Skeletal muscle satellite cell (primary cell): ENCODE data around the gene IGFBP3.

Source experiments
- H3K27me3 ChIP-seq: 2 replicates; pipeline ENCODE4 v1.7.0; 2013; ENCODE audit warnings: low read length; ENCODE audit not compliant: control insufficient read depth, insufficient read depth
- H3K36me3 ChIP-seq: 2 replicates; pipeline ENCODE4 v1.7.0; 2013; ENCODE audit warnings: mild to moderate bottlenecking, control low read depth, low read length; ENCODE audit not compliant: insufficient read depth
- H3K4me1 ChIP-seq: 2 replicates; pipeline ENCODE4 v1.7.0; 2013; ENCODE audit warnings: low read length; ENCODE audit not compliant: control insufficient read depth, insufficient read depth
- H3K4me2 ChIP-seq: 2 replicates; pipeline ENCODE4 v1.7.0; 2013; ENCODE audit warnings: mild to moderate bottlenecking, low read length
- H3K4me3 ChIP-seq: 2 replicates; pipeline ENCODE4 v1.7.0; 2013; ENCODE audit warnings: low read length
- H3K9ac ChIP-seq: 2 replicates; pipeline ENCODE4 v1.7.0; 2013; ENCODE audit warnings: mild to moderate bottlenecking, low read depth, low read length, moderate library complexity
- H3K9me3 ChIP-seq: replicated peaks from 2 replicates; pipeline ENCODE4 v1.7.0; 2013; ENCODE audit warnings: mild to moderate bottlenecking, control low read depth, low read length

IGFBP3 gene

DNA sequence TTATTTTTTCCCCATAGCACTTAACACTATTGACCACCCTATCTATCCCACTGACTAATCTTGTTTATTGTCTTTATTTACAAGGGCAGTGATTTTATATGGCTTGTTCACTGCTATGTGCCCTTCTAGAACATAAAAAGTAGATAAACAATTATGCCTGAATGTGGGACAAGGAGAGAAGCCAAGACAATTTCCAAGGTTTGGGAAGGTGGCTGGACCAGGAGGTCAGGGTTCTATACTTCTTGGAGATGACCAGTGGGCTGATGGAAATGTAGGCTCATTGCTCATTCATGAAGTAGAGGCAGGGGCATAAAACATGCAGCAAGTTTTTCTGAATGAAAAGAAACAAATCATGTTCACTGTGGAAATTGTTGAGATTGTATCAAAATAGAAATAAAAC is 11.5 kb downstream of the IGFBP3 start:
- Histone ChIP-seq H3K4me1 (no peaks in the 10 kb centered on the region), H3K9ac (no peak overlapping the region), H3K9me3 (no peaks in the 10 kb centered on the region), H3K4me2 (no peak overlapping the region), H3K36me3 (peaks cover 17% of the 10 kb centered on the region), H3K27me3 (no peaks in the 10 kb centered on the region), H3K4me3 (no peak overlapping the region)

DNA sequence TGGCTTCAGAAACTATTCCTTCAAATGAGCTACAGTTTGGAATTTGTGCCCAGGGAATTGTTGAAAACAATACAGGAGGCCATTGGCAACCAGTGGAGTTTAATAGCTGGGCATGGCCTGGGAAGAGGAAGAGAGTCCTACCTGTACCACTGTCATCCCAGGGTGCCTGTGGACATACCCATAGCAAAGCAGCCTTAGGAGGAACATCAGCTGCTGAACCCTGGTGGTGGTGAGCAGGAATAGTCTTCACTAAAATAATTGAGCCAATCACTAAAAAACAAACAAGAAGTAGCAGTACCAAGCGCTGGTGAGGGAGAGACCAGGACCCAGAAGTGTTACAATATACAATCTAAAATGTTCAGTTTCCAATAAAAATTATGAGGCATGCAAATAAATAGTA is 18.3 kb downstream of the IGFBP3 start:
- Histone ChIP-seq H3K4me3 (no peak overlapping the region), H3K27me3 (no peaks in the 10 kb centered on the region), H3K9me3 (no peaks in the 10 kb centered on the region), H3K4me2 (no peak overlapping the region), H3K36me3 (no peaks in the 10 kb centered on the region), H3K9ac (no peak overlapping the region), H3K4me1 (no peaks in the 10 kb centered on the region)

DNA sequence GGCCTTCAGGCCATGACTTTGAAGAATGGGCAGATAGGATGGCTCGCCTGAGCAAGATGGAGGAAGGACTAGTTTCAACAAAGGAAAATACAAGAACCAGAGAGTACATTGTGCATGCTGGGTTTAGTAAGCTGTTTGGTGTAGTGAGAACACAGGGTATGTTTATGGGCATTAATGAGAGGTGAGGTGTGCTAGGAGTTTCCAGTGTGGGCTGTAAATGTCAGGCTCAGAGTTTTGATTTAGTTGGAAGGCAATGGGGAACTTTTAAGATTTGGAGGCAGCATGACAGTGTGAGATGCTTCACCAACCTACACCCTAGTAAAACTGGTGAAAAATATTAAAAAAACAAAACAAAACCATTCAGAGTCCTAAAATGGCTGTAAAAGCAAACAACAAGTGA is 19.5 kb downstream of the IGFBP3 start:
- Histone ChIP-seq H3K4me1 (no peaks in the 10 kb centered on the region), H3K4me2 (no peak overlapping the region), H3K9me3 (no peaks in the 10 kb centered on the region), H3K27me3 (no peaks in the 10 kb centered on the region), H3K36me3 (no peaks in the 10 kb centered on the region), H3K9ac (no peak overlapping the region), H3K4me3 (no peak overlapping the region)

DNA sequence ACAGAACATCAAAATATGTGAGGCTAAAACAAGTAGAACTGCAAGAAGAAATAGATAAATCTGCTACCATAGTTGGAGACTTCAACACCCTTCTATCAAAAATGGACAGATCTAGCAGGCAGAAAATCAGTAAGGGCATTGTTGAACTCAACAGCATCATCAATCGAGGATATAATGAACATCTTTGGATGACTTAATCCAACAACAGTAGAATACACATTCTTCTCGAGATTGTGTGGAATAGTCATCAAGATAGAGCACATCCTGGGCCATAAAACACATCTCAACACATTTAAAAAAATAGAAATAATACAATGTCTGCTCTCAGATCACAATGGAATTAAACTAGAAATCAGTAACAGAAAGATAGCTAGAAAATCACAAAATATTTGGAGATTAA is 22.9 kb downstream of the IGFBP3 start:
- no peaks in the 10 kb centered on the region for H3K27me3 ChIP-seq
- no peak overlapping the region for H3K4me2 ChIP-seq
- no peaks in the 10 kb centered on the region for H3K4me1 ChIP-seq
- no peaks in the 10 kb centered on the region for H3K36me3 ChIP-seq
- no peaks in the 10 kb centered on the region for H3K9me3 ChIP-seq
- no peak overlapping the region for H3K4me3 ChIP-seq
- no peak overlapping the region for H3K9ac ChIP-seq

DNA sequence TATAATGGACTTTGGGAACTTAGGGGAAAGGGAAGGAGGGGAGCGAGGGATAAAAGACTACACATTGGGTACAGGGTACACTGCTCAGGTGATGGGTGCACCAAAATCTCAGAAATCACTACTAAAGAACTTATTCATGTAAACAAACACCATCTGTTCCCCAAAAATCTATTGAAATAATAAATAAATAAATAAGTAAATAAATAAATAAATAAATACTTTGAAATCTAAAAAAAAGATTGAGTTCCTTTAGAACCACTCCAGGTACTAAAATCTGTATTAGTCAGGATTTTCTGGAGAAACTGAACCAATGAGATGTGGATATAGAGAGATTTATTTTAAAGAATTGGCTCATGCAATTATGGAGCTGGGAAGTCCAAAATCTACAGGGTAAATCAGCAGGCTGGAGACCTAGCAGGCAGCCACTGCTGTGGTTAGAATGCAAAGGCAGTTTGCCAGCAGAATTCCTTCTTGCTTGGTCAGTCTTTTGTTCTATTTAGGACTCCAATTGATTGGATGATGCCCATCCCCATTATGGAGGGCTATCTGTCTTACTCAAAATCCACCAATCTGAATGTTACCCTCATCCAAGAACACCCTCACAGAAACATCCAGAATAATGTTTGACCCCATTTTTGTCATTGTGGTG is 23.9 kb downstream of the IGFBP3 start:
- H3K36me3 ChIP-seq, result no peaks in the 10 kb centered on the region
- no peaks in the 10 kb centered on the region for H3K9me3 ChIP-seq
- no peak overlapping the region for H3K4me3 ChIP-seq
- no peak overlapping the region for H3K9ac ChIP-seq
- no peaks in the 10 kb centered on the region for H3K4me1 ChIP-seq
- H3K27me3 ChIP-seq, result no peaks in the 10 kb centered on the region
- H3K4me2 ChIP-seq, result no peak overlapping the region

DNA sequence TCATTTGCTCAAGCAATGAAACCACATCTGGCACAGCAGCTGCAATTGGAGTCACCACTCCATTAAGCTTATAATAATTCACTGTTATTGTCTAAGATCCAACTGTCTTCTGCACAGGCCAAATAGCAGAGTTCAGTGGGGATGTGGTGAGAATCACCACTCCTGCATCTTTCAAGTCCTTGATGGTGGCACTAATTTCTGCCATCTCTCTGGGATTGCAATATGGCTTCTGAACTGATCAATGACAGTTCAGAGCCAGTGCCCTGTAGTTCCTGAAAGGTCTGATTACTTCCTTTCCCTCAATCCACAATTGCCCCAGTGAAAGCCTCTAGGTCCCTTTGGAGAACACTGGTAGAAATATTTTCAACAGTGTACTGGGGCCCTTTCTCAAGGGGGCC is 26.4 kb downstream of the IGFBP3 start:
- Histone ChIP-seq H3K4me3 (no peak overlapping the region), H3K4me2 (no peak overlapping the region), H3K36me3 (no peaks in the 10 kb centered on the region), H3K9ac (no peak overlapping the region), H3K4me1 (peaks cover under 1% of the 10 kb centered on the region), H3K9me3 (no peaks in the 10 kb centered on the region), H3K27me3 (no peaks in the 10 kb centered on the region)

DNA sequence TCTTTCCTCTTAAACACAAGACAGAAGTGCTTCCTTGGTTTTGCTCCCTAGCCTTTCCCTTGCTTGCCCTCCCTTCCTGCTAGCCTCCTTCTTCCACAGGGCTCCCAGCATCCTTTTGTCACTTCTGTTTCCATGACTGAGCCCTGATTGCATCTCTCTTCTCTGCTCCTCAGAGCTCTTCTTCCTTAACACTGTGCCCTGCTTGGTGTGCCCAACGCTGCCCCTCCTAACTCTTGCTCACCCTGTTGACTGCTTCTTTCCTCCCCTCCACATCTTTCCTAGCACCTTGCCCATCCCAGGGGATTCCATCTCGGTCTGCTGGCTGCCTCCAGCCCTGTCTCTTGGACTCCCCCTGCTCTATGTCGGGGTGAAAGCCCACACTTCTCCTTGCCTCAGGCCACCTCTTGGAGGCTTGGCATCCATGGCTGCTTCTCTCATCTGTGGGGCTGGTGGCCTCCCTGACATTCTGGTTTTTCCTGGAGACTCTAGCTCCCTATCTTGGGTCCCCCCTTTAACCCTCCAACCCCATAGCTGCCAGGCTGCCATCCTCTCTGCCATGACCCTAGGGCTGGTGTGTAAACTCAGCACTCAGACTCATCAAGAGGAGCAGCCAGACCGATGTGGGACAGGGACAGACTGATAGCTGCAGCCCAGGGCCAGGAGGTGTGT is 26.9 kb downstream of the IGFBP3 start:
- Histone ChIP-seq H3K36me3 (no peaks in the 10 kb centered on the region), H3K27me3 (no peaks in the 10 kb centered on the region), H3K9ac (no peak overlapping the region), H3K4me2 (no peak overlapping the region), H3K4me3 (no peak overlapping the region), H3K9me3 (no peaks in the 10 kb centered on the region), H3K4me1 (peaks cover 6% of the 10 kb centered on the region)

DNA sequence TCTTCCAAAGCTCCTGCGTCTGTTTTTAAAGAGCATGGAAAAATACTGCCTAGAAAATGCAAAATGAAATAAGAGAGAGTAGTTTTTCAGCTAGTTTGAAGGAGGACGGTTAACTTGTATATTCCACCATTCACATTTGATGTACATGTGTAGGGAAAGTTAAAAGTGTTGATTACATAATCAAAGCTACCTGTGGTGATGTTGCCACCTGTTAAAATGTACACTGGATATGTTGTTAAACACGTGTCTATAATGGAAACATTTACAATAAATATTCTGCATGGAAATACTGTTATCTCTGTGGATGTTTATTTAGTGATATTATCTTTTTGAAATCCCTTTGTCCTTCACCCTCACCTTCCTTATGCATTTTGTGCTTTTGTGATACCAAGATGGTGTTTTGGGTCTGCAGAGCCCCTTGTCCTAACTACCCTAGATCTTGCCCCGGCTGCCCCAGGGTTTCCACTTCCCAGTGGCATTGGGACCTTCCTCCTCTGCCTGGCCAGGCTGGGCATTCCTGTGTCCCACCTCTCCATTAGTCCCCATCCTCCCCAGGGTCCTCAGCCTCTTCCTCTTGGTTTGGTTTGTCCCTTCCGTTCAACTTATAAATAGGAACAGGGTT is 27.6 kb downstream of the IGFBP3 start:
- Histone ChIP-seq H3K27me3 (no peaks in the 10 kb centered on the region), H3K9me3 (no peaks in the 10 kb centered on the region), H3K4me3 (no peak overlapping the region)

DNA sequence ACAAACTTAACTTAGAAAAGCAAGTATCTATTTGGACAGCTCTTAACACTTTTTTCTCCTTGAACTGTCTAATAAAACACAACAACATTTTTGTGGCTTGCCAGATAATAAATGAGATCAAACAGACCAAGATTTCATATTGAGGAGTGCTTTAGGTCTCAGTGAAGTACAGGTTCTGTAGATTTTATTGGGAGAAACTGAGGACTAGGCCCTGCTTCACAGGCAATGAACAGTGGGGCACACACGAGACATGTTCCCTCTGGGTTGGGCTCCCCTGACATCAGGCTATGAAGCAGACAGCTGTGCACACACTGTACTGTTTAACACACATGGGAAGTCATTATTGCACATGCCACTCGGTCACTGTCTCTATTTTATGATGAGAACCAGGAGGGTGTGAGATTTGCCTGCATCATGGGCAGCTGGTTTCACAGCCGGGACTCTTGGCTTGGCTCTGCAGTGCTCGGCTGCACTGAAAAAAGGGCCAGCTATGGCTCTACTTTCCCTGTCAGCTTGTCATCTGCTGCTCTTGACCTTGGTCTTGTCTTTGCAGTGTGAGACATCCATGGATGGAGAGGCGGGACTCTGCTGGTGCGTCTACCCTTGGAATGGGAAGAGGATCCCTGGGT is 28.6 kb downstream of the IGFBP3 start:
- H3K4me1 ChIP-seq, result peaks cover 20% of the 10 kb centered on the region

More for the DNA sequence above, 27.6 kb downstream of the IGFBP3 start:
- H3K36me3 ChIP-seq, result no peaks in the 10 kb centered on the region
- no peak overlapping the region for H3K4me2 ChIP-seq
- no peak overlapping the region for H3K9ac ChIP-seq
- peaks cover 10% of the 10 kb centered on the region for H3K4me1 ChIP-seq

DNA sequence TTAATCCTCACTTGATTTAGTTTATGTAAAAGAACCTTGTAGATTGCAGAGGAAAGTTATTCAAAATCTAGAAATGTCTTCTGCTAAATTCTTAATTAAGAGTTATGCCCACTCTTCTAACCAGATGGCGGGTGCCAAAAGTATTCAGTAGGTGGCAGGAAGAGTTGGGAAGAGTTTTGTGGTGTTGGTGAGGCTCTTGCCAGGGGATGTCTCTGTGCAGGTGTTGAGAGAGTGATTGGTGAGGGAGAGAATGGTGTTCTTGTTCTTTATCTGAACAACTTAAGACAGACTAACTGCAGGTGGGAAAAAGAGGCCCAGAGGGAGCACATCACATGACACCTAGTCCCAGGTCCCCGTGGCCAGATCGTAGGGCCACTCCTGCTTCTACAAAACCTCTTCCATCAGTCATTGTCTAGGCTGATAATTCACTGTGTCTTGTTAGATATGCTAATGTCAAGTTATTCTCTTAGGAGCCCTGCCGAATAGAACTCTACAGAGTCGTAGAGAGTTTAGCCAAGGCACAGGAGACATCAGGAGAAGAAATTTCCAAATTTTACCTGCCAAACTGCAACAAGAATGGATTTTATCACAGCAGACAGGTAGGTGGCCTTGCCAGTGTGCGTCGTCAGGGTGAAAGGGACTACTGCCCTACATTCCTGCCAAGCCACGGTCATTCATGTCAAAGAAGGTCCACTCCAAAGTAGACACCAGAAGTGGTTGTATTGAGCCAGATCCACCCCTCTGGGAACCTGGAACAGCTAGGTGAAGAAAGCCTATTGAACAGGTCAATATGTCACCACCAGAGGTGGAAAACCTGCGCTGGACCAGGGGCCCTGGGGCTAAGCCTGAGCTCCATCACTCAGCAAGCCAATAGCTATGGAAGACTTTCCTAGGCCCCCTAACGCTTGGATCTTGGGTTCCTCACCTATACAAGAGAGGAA is 29.3 kb downstream of the IGFBP3 start:
- no peaks in the 10 kb centered on the region for H3K9me3 ChIP-seq
- no peak overlapping the region for H3K9ac ChIP-seq
- no peak overlapping the region for H3K4me3 ChIP-seq
- H3K36me3 ChIP-seq, result no peaks in the 10 kb centered on the region
- no peak overlapping the region for H3K4me2 ChIP-seq
- H3K4me1 ChIP-seq, result peaks cover 27% of the 10 kb centered on the region
- H3K27me3 ChIP-seq, result no peaks in the 10 kb centered on the region

More for the DNA sequence above, 28.6 kb downstream of the IGFBP3 start:
- Histone ChIP-seq H3K36me3 (no peaks in the 10 kb centered on the region), H3K9me3 (no peaks in the 10 kb centered on the region), H3K9ac (no peak overlapping the region), H3K4me3 (no peak overlapping the region), H3K27me3 (no peaks in the 10 kb centered on the region), H3K4me2 (no peak overlapping the region)
